Mesenchymal stem cell (in vitro differentiated cells and primary cell): ENCODE results near the gene MICAL3.

Experiments
- DNase-seq: peaks from one replicate; pipeline ENCODE4 v3.0.0-alpha.2; 2013
- H2AFZ ChIP-seq: one replicate; pipeline ENCODE4 v1.6.1; 2013; ENCODE audit warnings: low read depth, mild to moderate bottlenecking, control low read depth, inconsistent platforms, low read length, moderate library complexity
- H2AK5ac ChIP-seq: 2 replicates; pipeline ENCODE4 v1.6.1; 2013; ENCODE audit warnings: low read length, moderate library complexity, mild to moderate bottlenecking, inconsistent platforms; ENCODE audit not compliant: severe bottlenecking
- H2BK120ac ChIP-seq: one replicate; pipeline ENCODE4 v1.6.1; 2013; ENCODE audit warnings: low read depth, mild to moderate bottlenecking, inconsistent platforms, low read length, moderate library complexity
- H2BK12ac ChIP-seq, 2 experiments: one replicate each; pipeline ENCODE4 v1.6.1; 2013; ENCODE audit warnings: inconsistent platforms in 2 of 2, low read length in 2 of 2, mild to moderate bottlenecking in 2 of 2, moderate library complexity in 2 of 2, control low read depth in 1 of 2
- H2BK15ac ChIP-seq: one replicate; pipeline ENCODE4 v1.6.1; 2013; ENCODE audit warnings: mild to moderate bottlenecking, low read depth, inconsistent platforms; ENCODE audit not compliant: poor library complexity, severe bottlenecking
- H2BK5ac ChIP-seq: 2 replicates; pipeline ENCODE4 v1.6.1; 2013; ENCODE audit warnings: low read depth, mild to moderate bottlenecking, low read length, control low read depth, inconsistent platforms; ENCODE audit not compliant: poor library complexity, severe bottlenecking
- H3K14ac ChIP-seq, 2 experiments: one replicate each; pipeline ENCODE4 v1.6.1; 2013; ENCODE audit warnings: inconsistent platforms in 2 of 2, low read length in 2 of 2, control low read depth in 1 of 2, mild to moderate bottlenecking in 1 of 2, moderate library complexity in 1 of 2
- H3K18ac ChIP-seq, 2 experiments: one replicate each; pipeline ENCODE4 v1.6.1; 2013; ENCODE audit warnings: inconsistent platforms in 2 of 2, low read length in 2 of 2, control low read depth in 1 of 2, low read depth in 1 of 2, mild to moderate bottlenecking in 1 of 2
- H3K23ac ChIP-seq, 2 experiments: one replicate each; pipeline ENCODE4 v1.6.1; 2013; ENCODE audit warnings: inconsistent platforms in 2 of 2, low read length in 2 of 2, mild to moderate bottlenecking in 2 of 2, moderate library complexity in 2 of 2, control low read depth in 1 of 2
- H3K27ac ChIP-seq: 2 replicates; pipeline ENCODE4 v1.5.1; 2013; ENCODE audit warnings: mild to moderate bottlenecking, moderate library complexity, low read length, control low read depth, inconsistent platforms; ENCODE audit not compliant: poor library complexity, severe bottlenecking
- H3K27me3 ChIP-seq, 2 experiments: 2 replicates each; pipeline versions ENCODE4 v1.6.1 to v1.7.0; 2013; ENCODE audit warnings: low read length in 2 of 2, mild to moderate bottlenecking in 2 of 2, moderate library complexity in 2 of 2, control low read depth in 1 of 2, inconsistent platforms in 1 of 2; ENCODE audit not compliant: control insufficient read depth in 1 of 2, insufficient read depth in 1 of 2
- H3K36me3 ChIP-seq, 2 experiments: 2 replicates each; pipeline versions ENCODE4 v1.6.1 to v1.7.0; 2013; ENCODE audit warnings: low read length in 2 of 2, control low read depth in 1 of 2, inconsistent platforms in 1 of 2, low read depth in 1 of 2, mild to moderate bottlenecking in 1 of 2; ENCODE audit not compliant: insufficient read depth in 2 of 2, control insufficient read depth in 1 of 2
- H3K4ac ChIP-seq, 2 experiments: one replicate each; pipeline ENCODE4 v1.6.1; 2013; ENCODE audit warnings: inconsistent platforms in 2 of 2, low read length in 2 of 2, mild to moderate bottlenecking in 2 of 2, moderate library complexity in 2 of 2, control low read depth in 1 of 2, low read depth in 1 of 2
- H3K4me1 ChIP-seq: 2 replicates; pipeline ENCODE4 v1.6.1; 2013; ENCODE audit warnings: low read depth, low read length, control low read depth; ENCODE audit not compliant: control insufficient read depth, insufficient read depth
- H3K4me2 ChIP-seq: 2 replicates; pipeline ENCODE4 v1.6.1; 2013; ENCODE audit warnings: low read length, mild to moderate bottlenecking, inconsistent platforms; ENCODE audit not compliant: poor library complexity, severe bottlenecking
- H3K4me3 ChIP-seq, 2 experiments: 2 replicates each; pipeline versions ENCODE4 v1.5.1 to v1.7.0; 2013; ENCODE audit warnings: low read length in 2 of 2, mild to moderate bottlenecking in 2 of 2, control low read depth in 1 of 2, low read depth in 1 of 2; ENCODE audit not compliant: insufficient read depth in 1 of 2
- H3K79me1 ChIP-seq: replicated peaks from 2 replicates; pipeline ENCODE4 v1.6.1; 2013; ENCODE audit warnings: mild to moderate bottlenecking, control low read depth, low read length, inconsistent platforms; ENCODE audit not compliant: poor library complexity, severe bottlenecking
- H3K9ac ChIP-seq: 2 replicates; pipeline ENCODE4 v1.7.0; 2013; ENCODE audit warnings: mild to moderate bottlenecking, low read length, moderate library complexity
- H3K9me3 ChIP-seq: 2 replicates; pipeline ENCODE4 v1.7.0; 2013; ENCODE audit warnings: mild to moderate bottlenecking, low read length; ENCODE audit not compliant: control insufficient read depth
- H4K8ac ChIP-seq: one replicate; pipeline ENCODE4 v1.6.1; 2013; ENCODE audit warnings: inconsistent platforms, mild to moderate bottlenecking, low read length, moderate library complexity
- H4K91ac ChIP-seq: one replicate; pipeline ENCODE4 v1.6.1; 2013; ENCODE audit warnings: mild to moderate bottlenecking, low read length, inconsistent platforms
- WGBS: methylation state at CpG from one replicate; pipeline ENCODE4 v1.1.7; 2013; ENCODE audit warnings: mixed read lengths; 5-methylcytosine and 5-hydroxymethylcytosine counted together

Gene MICAL3

GRCh38 chr22:17873804-17874203, 150.6 kb downstream of the MICAL3 start:
- Histone ChIP-seq H3K4me2 (no peak overlapping the region), H2BK12ac (no peak overlapping the region), H3K27me3 (no peaks in the 10 kb centered on the region), H3K4me3 (no peak overlapping the region), H4K8ac (no peak overlapping the region), H2AFZ (no peak overlapping the region), H3K14ac (no peak overlapping the region), H3K18ac (no peak overlapping the region), H3K4me1 (peaks cover 2% of the 10 kb centered on the region), H3K23ac (no peak overlapping the region), H2AK5ac (no peak overlapping the region), H2BK120ac (no peak overlapping the region), H3K9me3 (no peaks in the 10 kb centered on the region), H4K91ac (no peak overlapping the region), H3K79me1 (peaks cover 33% of the 10 kb centered on the region), H3K9ac (no peak overlapping the region), H3K27ac (no peak overlapping the region), H3K36me3 (peaks cover 76 to 78% of the 10 kb centered on the region in 2 experiments), H2BK5ac (no peak overlapping the region), H3K4ac (no peak overlapping the region), H2BK15ac (no peak overlapping the region)
- 94% methylated on average over 10 of the region's 10 CpGs for WGBS
- no peak for DNase-seq

GRCh38 chr22:17873116-17873515, 151.2 kb downstream of the MICAL3 start:
- Histone ChIP-seq H2BK5ac (no peak overlapping the region), H2AFZ (no peak overlapping the region), H3K4ac (no peak overlapping the region), H3K27ac (no peak overlapping the region), H3K23ac (no peak overlapping the region), H3K18ac (no peak overlapping the region), H4K91ac (no peak overlapping the region), H2AK5ac (no peak overlapping the region), H3K27me3 (no peaks in the 10 kb centered on the region), H3K9ac (no peak overlapping the region), H2BK12ac (no peak overlapping the region), H4K8ac (no peak overlapping the region), H3K9me3 (no peaks in the 10 kb centered on the region), H3K79me1 (peaks cover 37% of the 10 kb centered on the region), H2BK15ac (no peak overlapping the region), H3K4me1 (peaks cover 2% of the 10 kb centered on the region), H3K4me3 (no peak overlapping the region), H3K36me3 (peaks cover 78 to 81% of the 10 kb centered on the region in 2 experiments), H2BK120ac (no peak overlapping the region), H3K14ac (no peak overlapping the region), H3K4me2 (no peak overlapping the region)
- no peak for DNase-seq
- 94% methylated on average over 14 of the region's 14 CpGs for WGBS

- no peak overlapping the region for H3K14ac ChIP-seq
- H2BK15ac ChIP-seq: no peak overlapping the region
- no peak overlapping the region for H4K8ac ChIP-seq
- H3K9ac ChIP-seq: no peak overlapping the region
- peaks cover 38% of the 10 kb centered on the region for H3K79me1 ChIP-seq
- no peak overlapping the region for H4K91ac ChIP-seq
- no peak overlapping the region for H3K4me3 ChIP-seq
- H2BK5ac ChIP-seq: no peak overlapping the region
- H2BK120ac ChIP-seq: no peak overlapping the region
- no peaks in the 10 kb centered on the region for H3K27me3 ChIP-seq
- H3K4ac ChIP-seq: no peak overlapping the region
- H2BK12ac ChIP-seq: no peak overlapping the region
- H3K23ac ChIP-seq: no peak overlapping the region
- no peaks in the 10 kb centered on the region for H3K9me3 ChIP-seq
- WGBS: 97% methylated on average over 7 of the region's 7 CpGs
- H3K36me3 ChIP-seq: peaks cover 76 to 84% of the 10 kb centered on the region in 2 experiments
- DNase-seq: no peak
- no peak overlapping the region for H2AK5ac ChIP-seq
- no peak overlapping the region for H3K4me2 ChIP-seq
- peaks cover 3% of the 10 kb centered on the region for H3K4me1 ChIP-seq
- H3K27ac ChIP-seq: no peak overlapping the region
- H2AFZ ChIP-seq: no peak overlapping the region
- no peak overlapping the region for H3K18ac ChIP-seq
Observed at GRCh38 chr22:17872471-17872870, 151.9 kb downstream of the MICAL3 start.

GRCh38 chr22:17871726-17872458, 152.5 kb downstream of the MICAL3 start:
- 96% methylated on average over 32 of the region's 32 CpGs for WGBS
- Histone ChIP-seq H3K4ac (no peak overlapping the region), H2BK15ac (no peak overlapping the region), H3K4me1 (peaks cover 4% of the 10 kb centered on the region), H4K8ac (no peak overlapping the region), H3K9ac (no peak overlapping the region), H2AK5ac (no peak overlapping the region), H4K91ac (no peak overlapping the region), H3K36me3 (peaks cover 80 to 84% of the 10 kb centered on the region in 2 experiments), H2BK5ac (no peak overlapping the region), H3K9me3 (no peaks in the 10 kb centered on the region), H2BK12ac (no peak overlapping the region), H3K23ac (no peak overlapping the region), H3K79me1 (peaks cover 42% of the 10 kb centered on the region), H2BK120ac (no peak overlapping the region), H3K27me3 (no peaks in the 10 kb centered on the region), H3K4me3 (no peak overlapping the region), H3K4me2 (no peak overlapping the region), H2AFZ (no peak overlapping the region), H3K14ac (no peak overlapping the region), H3K27ac (no peak overlapping the region), H3K18ac (no peak overlapping the region)
- no peak for DNase-seq
